ENCODE results near the gene MRPS6. TPM values are rescaled to one million over a fixed set of nuclear protein-coding genes. Genes with fewer than 3 reads are reported as not detected.

Gene MRPS6
- total RNA-seq, 6 donors from 2014 or later, result 25.0 to 54.6 (median 41.6) TPM

DNA sequence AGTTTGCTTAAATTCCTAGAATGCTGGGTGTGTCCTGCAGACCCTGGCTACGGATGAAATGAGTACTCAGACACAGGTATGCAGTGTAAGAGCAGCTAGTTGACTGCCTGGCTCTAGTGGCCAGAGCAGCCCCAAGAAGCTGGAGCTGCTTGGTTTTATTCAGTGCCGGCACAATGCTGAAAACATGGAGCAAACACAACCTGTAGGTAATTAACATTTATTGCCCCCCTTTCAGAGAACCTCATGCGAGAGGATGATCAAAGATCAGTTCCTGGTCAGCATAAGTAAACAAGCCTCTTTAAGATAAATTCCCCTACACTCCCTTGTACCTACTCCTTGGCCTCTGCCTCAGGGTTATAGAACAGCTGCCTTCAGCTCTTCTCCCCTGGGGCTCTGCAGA lies 43.2 kb downstream of the MRPS6 start:
- peaks cover 0 to 9% (median 4%) of the 10 kb centered on the region in 4 donors for H3K4me1 ChIP-seq
- DNase-seq, result no peak
- ATAC-seq (ENCODE audit: low FRiP score in 2 of 2), result no peak
- H3K36me3 ChIP-seq, result no peaks in the 10 kb centered on the region
- no peak overlapping the region for H3K4me3 ChIP-seq
- no peak for TF ChIP-seq EP300 (IDR thresholded peaks at IDR 0.05)
- no peak for TF ChIP-seq CTCF (IDR thresholded peaks at IDR 0.05)
- no peak for TF ChIP-seq POLR2A (IDR thresholded peaks at IDR 0.05)
- no peak for TF ChIP-seq POLR2AphosphoS5 (IDR thresholded peaks at IDR 0.05)
- no peaks in the 10 kb centered on the region for H3K27me3 ChIP-seq
- no peak overlapping the region for H3K27ac ChIP-seq
- H3K9me3 ChIP-seq, result no peaks in the 10 kb centered on the region
- WGBS, 2 donors, result 87 to 94% methylated on average over 3 of the region's 3 CpGs

- TF ChIP-seq POLR2AphosphoS5 (IDR thresholded peaks at IDR 0.05) (no peak), CTCF (IDR thresholded peaks at IDR 0.05) (no peak), EP300 (IDR thresholded peaks at IDR 0.05) (no peak), POLR2A (IDR thresholded peaks at IDR 0.05) (no peak)
- no peak overlapping the region for H3K4me3 ChIP-seq
Measured at GRCh38 chr21:34120867-34121266, 47.5 kb downstream of the MRPS6 start.

GRCh38 chr21:34122047-34122446 lies 48.7 kb downstream of the MRPS6 start:
- 56 to 63% methylated on average over 2 of the region's 2 CpGs for WGBS, 2 donors
- no peak overlapping the region for H3K27ac ChIP-seq
- DNase-seq, result no peak
- no peak overlapping the region for H3K4me3 ChIP-seq
- no peaks in the 10 kb centered on the region for H3K9me3 ChIP-seq
- H3K36me3 ChIP-seq, result peaks cover 0 to 19% (median 2%) of the 10 kb centered on the region in 4 donors
- no peak for ATAC-seq (ENCODE audit: low FRiP score in 2 of 2)
- H3K27me3 ChIP-seq, result no peaks in the 10 kb centered on the region
- TF ChIP-seq EP300 (IDR thresholded peaks at IDR 0.05), result no peak
- no peak for TF ChIP-seq CTCF (IDR thresholded peaks at IDR 0.05)
- TF ChIP-seq POLR2A (IDR thresholded peaks at IDR 0.05), result no peak
- TF ChIP-seq POLR2AphosphoS5 (IDR thresholded peaks at IDR 0.05), result no peak
- no peaks in the 10 kb centered on the region for H3K4me1 ChIP-seq

More at GRCh38 chr21:34120867-34121266, 47.5 kb downstream of the MRPS6 start:
- Histone ChIP-seq H3K36me3 (peaks cover 0 to 9% (median 2%) of the 10 kb centered on the region in 4 donors), H3K4me1 (no peaks in the 10 kb centered on the region), H3K27me3 (no peaks in the 10 kb centered on the region), H3K27ac (no peak overlapping the region), H3K9me3 (no peaks in the 10 kb centered on the region)
- ATAC-seq (ENCODE audit: low FRiP score in 2 of 2) (no peak), DNase-seq (no peak)
- 89 to 92% methylated on average over 2 of the region's 2 CpGs for WGBS, 2 donors

- peaks cover 0 to 5% (median 5%) of the 10 kb centered on the region in 4 donors for H3K4me1 ChIP-seq
- no peaks in the 10 kb centered on the region for H3K27me3 ChIP-seq
- no peak for DNase-seq
- TF ChIP-seq CTCF (IDR thresholded peaks at IDR 0.05) (no peak), POLR2AphosphoS5 (IDR thresholded peaks at IDR 0.05) (no peak), POLR2A (IDR thresholded peaks at IDR 0.05) (no peak), EP300 (IDR thresholded peaks at IDR 0.05) (no peak)
- no peak for ATAC-seq (ENCODE audit: low FRiP score in 2 of 2)
- WGBS, 2 donors, result 93 to 96% methylated on average over 8 of the region's 8 CpGs
- peaks cover 0 to 24% (median 2%) of the 10 kb centered on the region in 4 donors for H3K36me3 ChIP-seq
- no peak overlapping the region for H3K4me3 ChIP-seq
- H3K27ac ChIP-seq, result no peak overlapping the region
- no peaks in the 10 kb centered on the region for H3K9me3 ChIP-seq
Measured at GRCh38 chr21:34123609-34124008, 50.2 kb downstream of the MRPS6 start.

GRCh38 chr21:34126269-34126668 lies 52.9 kb downstream of the MRPS6 start:
- 91 to 92% methylated on average over 10 of the region's 10 CpGs for WGBS, 2 donors
- Histone ChIP-seq H3K36me3 (peaks cover 0 to 24% (median 2%) of the 10 kb centered on the region in 4 donors), H3K27me3 (no peaks in the 10 kb centered on the region), H3K27ac (no peak overlapping the region), H3K4me1 (peaks cover 15 to 30% (median 25%) of the 10 kb centered on the region in 4 donors), H3K4me3 (no peak overlapping the region), H3K9me3 (no peaks in the 10 kb centered on the region)
- TF ChIP-seq CTCF (IDR thresholded peaks at IDR 0.05), result no peak
- no peak for TF ChIP-seq EP300 (IDR thresholded peaks at IDR 0.05)
- no peak for TF ChIP-seq POLR2A (IDR thresholded peaks at IDR 0.05)
- TF ChIP-seq POLR2AphosphoS5 (IDR thresholded peaks at IDR 0.05), result no peak
- no peak for ATAC-seq (ENCODE audit: low FRiP score in 2 of 2)
- no peak for DNase-seq
